Testis (tissue), 3 donors: Measurements from ENCODE around the gene MAGEA6. TPM values are rescaled to one million over a fixed set of nuclear protein-coding genes. Genes with fewer than 3 reads are reported as not detected.
"Not testable (repeated sequence)": the region's sequence is repeated elsewhere in the genome, so short reads cannot be mapped to it uniquely, and the experiment has no call there.

Experiments used
- DNase-seq: peaks from one replicate; pipeline ENCODE4 v3.0.0-alpha.2; 2019
- H3K27ac ChIP-seq, 2 donors: fragments of 200-600 bp; sonication (generic); one replicate each; pipeline ENCODE4 v1.5.1; 2019
- H3K27me3 ChIP-seq: fragments of 200-600 bp; sonication (generic); one replicate; pipeline ENCODE4 v1.5.1; 2019
- H3K36me3 ChIP-seq: fragments of 200-600 bp; sonication (generic); one replicate; pipeline ENCODE4 v1.5.1; 2017; ENCODE audit warnings: low read depth; ENCODE audit errors: missing control alignments
- H3K4me1 ChIP-seq: fragments of 200-600 bp; sonication (generic); one replicate; pipeline ENCODE4 v1.5.1; 2019
- H3K4me3 ChIP-seq, 2 donors: fragments of 200-600 bp; sonication (generic); one replicate each; pipeline ENCODE4 v1.5.1; 2017 to 2019
- H3K9me3 ChIP-seq: fragments of 200-600 bp; sonication (generic); one replicate; pipeline ENCODE4 v1.5.1; 2017
- POLR2A ChIP-seq: fragments of 450-650 bp; IDR thresholded peaks from one replicate; pipeline ENCODE4 v1.6.1; 2017; ENCODE audit warnings: antibody characterized with exemption, mild to moderate bottlenecking, moderate library complexity
- WGBS, 2 donors: methylation state at CpG; one replicate each; pipeline ENCODE4 v1.1.5; 2018; 5-methylcytosine and 5-hydroxymethylcytosine counted together
- intact Hi-C: fragments of 100-400 bp; cut with DNase I; formaldehyde crosslinking; loops from one replicate; pipeline ENCODE4 v1.15.1; 2023; ENCODE audit warnings: low total_unique reads
- polyA plus RNA-seq: library from polyadenylated mRNA; stranded (reverse); fragments of 350-450 nt; fragmentation: Illumina TruSeq; extraction: RNeasy Lipid Tissue Mini Kit (QIAGEN cat#74804); gene quantifications from one replicate; pipeline ENCODE4 v1.2.3, GENCODE V29; 2014; ENCODE audit warnings: low read depth, low replicate concordance; ENCODE audit not compliant: insufficient read depth
- total RNA-seq, 2 donors: library from RNA; depleted of rRNA; stranded (reverse); fragments of >200 nt; gene quantifications; one replicate each; pipeline ENCODE4 v1.2.3, GENCODE V29; 2016
- TF ChIP-seq, protein P1 (sequence below), 3 experiments: fragments of 450-650 bp in 2 of 3; fragments of 200-600 bp in 1 of 3; sonication (generic) in 1 of 3; IDR thresholded peaks; one replicate each; pipeline ENCODE4 v1.5.1; 2016 to 2019; ENCODE audit warnings: antibody characterized with exemption in 3 of 3, mild to moderate bottlenecking in 2 of 3, moderate library complexity in 1 of 3

Gene MAGEA6
- total and polyA plus RNA-seq, 3 donors from 2014 or later: 11.0 to 13.4 (median 11.3) TPM

DNA sequence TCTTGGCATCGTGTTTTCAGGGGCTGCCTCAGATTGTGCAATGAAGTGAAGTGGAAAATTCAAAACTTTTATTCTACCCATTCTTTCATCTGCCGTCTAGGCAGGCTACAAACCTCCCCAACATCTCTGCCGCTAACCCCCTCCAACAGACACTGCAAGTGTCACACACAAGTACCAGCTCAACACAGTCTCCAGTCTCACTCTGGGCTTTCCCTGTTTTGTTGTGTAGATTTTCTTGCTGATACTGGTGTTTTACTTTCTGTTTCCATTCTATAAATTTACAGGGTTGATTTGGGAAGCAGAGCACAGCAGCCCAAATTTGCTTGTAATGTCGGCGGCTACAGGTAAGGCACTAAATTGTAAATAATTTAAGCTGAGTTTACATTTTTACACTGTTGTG, 14.6 kb downstream of the MAGEA6 start:
- no CpG with 5 or more reads among the region's 5 CpGs for WGBS, 2 donors
- intact Hi-C loops: not testable (repeated sequence)

DNA sequence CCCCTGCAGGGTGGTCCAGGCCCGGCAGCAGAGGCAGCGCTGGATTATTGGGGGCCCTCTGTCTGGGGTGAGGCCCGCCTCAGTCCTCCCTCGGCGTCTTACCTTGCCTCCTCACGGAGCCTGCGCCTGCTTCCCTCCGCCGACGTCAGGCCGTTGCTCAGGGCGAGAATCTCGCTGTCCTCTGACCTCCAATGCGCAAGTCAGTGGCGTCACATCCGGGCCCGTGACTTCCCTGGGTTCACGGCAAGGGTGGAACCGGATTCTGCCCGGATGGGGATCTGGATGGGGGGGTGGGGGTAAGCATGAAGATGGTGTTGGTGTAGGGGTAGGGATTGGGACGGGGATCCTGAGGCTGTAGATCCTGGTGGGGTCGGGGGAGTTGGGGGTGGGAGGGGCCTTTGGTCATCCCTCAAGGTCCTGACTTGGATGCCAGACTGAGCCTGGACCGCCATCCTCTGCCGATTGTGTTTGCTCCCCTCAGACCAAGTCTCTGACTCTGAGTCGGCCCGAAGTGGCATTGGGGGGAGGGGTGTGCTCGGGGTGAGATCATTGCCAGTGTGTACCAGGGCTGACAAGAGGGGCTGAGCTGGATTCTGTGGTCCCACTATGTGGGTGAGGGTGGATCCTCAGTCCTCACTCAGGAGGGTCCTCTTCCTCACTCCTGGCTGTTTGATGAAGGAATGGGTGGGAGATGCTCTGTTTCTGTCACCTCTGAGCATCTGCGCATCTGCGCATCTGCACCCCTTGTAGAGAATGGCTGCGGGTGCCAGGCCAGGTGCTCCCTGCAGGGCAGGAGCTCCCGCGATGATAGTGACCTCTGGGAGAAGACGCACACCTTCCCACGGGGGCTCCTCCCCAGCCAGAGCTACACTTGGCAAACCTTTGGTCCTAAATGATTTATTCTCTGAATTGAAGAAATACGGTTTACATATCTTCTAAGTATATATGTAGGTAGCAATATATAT, 15.5 kb downstream of the MAGEA6 start, which contains the start of gene MAGEA2:
MAGEA2 (minus strand) TSS at position 157 of the 965 bp plus-strand sequence. CDS start 2,479 bp downstream, outside the sequence.
- DNase-seq, H3K27me3 ChIP-seq, H3K27ac ChIP-seq, H3K9me3 ChIP-seq, intact Hi-C loops, H3K4me3 ChIP-seq, H3K4me1 ChIP-seq, H3K36me3 ChIP-seq: not testable (repeated sequence)
- no CpG with 5 or more reads among the region's 35 CpGs for WGBS, 2 donors

More for the DNA sequence above, 14.6 kb downstream of the MAGEA6 start:
- H3K9me3 ChIP-seq, DNase-seq, H3K4me3 ChIP-seq, H3K27ac ChIP-seq, H3K27me3 ChIP-seq, H3K4me1 ChIP-seq, H3K36me3 ChIP-seq: not testable (repeated sequence)

DNA sequence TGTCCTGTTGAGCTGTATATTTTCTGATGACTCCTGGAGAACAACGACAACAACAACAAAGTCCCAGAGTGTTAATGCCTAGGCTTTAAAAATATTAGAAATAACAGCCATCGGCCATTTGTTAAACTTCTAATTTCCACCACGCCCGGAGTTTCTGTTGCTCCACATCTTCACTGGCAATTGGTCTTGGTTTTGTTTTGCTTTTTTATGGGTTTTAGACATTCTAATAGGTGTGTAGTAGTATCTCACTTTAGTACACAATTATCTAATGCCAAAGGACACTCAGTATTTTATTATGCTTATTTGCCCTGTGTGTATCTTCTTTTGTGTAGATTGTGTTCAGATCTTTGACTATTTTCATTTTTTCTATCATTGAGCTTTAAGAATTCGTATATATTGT, 30.9 kb downstream of the MAGEA6 start:
- DNase-seq: no peak
- 88 to 95% methylated on average over 5 of the region's 5 CpGs for WGBS, 2 donors
- intact Hi-C loops: no loop called here
- Histone ChIP-seq H3K4me1 (no peaks in the 10 kb centered on the region), H3K27me3 (no peaks in the 10 kb centered on the region), H3K36me3 (no peaks in the 10 kb centered on the region), H3K27ac (no peak overlapping the region), H3K4me3 (no peak overlapping the region), H3K9me3 (no peaks in the 10 kb centered on the region)
- no peak for TF ChIP-seq POLR2A
- TF ChIP-seq, protein P1, sequence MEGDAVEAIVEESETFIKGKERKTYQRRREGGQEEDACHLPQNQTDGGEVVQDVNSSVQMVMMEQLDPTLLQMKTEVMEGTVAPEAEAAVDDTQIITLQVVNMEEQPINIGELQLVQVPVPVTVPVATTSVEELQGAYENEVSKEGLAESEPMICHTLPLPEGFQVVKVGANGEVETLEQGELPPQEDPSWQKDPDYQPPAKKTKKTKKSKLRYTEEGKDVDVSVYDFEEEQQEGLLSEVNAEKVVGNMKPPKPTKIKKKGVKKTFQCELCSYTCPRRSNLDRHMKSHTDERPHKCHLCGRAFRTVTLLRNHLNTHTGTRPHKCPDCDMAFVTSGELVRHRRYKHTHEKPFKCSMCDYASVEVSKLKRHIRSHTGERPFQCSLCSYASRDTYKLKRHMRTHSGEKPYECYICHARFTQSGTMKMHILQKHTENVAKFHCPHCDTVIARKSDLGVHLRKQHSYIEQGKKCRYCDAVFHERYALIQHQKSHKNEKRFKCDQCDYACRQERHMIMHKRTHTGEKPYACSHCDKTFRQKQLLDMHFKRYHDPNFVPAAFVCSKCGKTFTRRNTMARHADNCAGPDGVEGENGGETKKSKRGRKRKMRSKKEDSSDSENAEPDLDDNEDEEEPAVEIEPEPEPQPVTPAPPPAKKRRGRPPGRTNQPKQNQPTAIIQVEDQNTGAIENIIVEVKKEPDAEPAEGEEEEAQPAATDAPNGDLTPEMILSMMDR (IDR thresholded peaks at IDR 0.05): no peak

DNA sequence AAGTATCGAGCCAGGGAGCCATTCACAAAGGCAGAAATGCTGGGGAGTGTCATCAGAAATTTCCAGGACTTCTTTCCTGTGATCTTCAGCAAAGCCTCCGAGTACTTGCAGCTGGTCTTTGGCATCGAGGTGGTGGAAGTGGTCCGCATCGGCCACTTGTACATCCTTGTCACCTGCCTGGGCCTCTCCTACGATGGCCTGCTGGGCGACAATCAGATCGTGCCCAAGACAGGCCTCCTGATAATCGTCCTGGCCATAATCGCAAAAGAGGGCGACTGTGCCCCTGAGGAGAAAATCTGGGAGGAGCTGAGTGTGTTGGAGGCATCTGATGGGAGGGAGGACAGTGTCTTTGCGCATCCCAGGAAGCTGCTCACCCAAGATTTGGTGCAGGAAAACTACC, 33.0 kb downstream of the MAGEA6 start:
- intact Hi-C loops: not testable (repeated sequence)

DNA sequence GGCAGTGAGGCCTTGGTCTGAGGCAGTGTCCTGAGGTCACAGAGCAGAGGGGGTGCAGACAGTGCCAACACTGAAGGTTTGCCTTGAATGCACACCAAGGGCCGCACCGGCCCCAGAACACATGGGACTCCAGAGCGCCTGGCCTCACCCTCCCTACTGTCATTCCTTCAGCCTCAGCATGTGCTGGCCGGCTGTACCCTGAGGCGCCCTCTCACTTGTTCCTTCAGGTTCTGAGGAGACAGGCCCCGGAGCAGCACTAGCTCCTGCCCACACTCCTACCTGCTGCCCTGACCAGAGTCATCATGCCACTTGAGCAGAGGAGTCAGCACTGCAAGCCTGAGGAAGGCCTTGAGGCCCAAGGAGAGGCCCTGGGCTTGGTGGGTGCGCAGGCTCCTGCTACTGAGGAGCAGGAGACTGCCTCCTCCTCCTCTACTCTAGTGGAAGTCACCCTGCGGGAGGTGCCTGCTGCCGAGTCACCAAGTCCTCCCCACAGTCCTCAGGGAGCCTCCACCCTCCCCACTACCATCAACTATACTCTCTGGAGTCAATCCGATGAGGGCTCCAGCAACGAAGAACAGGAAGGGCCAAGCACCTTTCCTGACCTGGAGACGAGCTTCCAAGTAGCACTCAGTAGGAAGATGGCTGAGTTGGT, 33.5 kb downstream of the MAGEA6 start:
- H3K27me3 ChIP-seq: no peaks in the 10 kb centered on the region
- no peaks in the 10 kb centered on the region for H3K36me3 ChIP-seq
- no peaks in the 10 kb centered on the region for H3K9me3 ChIP-seq
- H3K4me1 ChIP-seq: no peaks in the 10 kb centered on the region
- no peak for TF ChIP-seq POLR2A
- TF ChIP-seq, protein P1 (IDR thresholded peaks at IDR 0.05): no peak
- 100% methylated on average over 7 of the region's 12 CpGs; no CpG with 5 or more reads in 1 of the 2 donors for WGBS, 2 donors
- no peak overlapping the region for H3K27ac ChIP-seq
- DNase-seq: no peak
- intact Hi-C loops: no loop called here
- H3K4me3 ChIP-seq: no peak overlapping the region

More for the DNA sequence above, 33.0 kb downstream of the MAGEA6 start:
- not testable (repeated sequence) for H3K4me1 ChIP-seq, H3K9me3 ChIP-seq, H3K27me3 ChIP-seq, H3K4me3 ChIP-seq, DNase-seq, H3K36me3 ChIP-seq, H3K27ac ChIP-seq
- WGBS, 2 donors: 89% methylated on average over 12 of the region's 12 CpGs; no CpG with 5 or more reads in 1 of the 2 donors

DNA sequence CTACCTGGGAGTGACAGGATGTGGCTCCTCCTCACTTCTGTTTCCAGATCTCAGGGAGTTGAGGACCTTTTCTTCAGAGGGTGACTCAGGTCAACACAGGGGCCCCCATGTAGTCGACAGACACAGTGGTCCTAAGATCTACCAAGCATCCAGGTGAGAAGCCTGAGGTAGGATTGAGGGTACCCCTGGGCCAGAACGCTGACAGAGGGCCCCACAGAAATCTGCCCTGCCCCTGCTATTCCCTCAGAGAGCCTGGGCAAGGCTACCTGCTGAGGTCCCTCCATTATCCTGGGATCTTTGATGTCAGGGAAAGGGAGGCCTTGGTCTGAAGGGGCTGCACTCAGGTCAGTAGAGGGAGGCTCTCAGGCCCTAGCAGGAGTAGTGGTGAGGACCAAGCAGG, 34.4 kb downstream of the MAGEA6 start:
- Histone ChIP-seq H3K36me3 (no peaks in the 10 kb centered on the region), H3K4me3 (no peak overlapping the region), H3K9me3 (no peaks in the 10 kb centered on the region), H3K27ac (no peak overlapping the region), H3K4me1 (no peaks in the 10 kb centered on the region), H3K27me3 (no peaks in the 10 kb centered on the region)
- intact Hi-C loops: no loop called here
- no peak for DNase-seq
- 94% methylated on average over 2 of the region's 2 CpGs; no CpG with 5 or more reads in 1 of the 2 donors for WGBS, 2 donors
- TF ChIP-seq POLR2A: no peak
- TF ChIP-seq, protein P1 (IDR thresholded peaks at IDR 0.05): no peak

DNA sequence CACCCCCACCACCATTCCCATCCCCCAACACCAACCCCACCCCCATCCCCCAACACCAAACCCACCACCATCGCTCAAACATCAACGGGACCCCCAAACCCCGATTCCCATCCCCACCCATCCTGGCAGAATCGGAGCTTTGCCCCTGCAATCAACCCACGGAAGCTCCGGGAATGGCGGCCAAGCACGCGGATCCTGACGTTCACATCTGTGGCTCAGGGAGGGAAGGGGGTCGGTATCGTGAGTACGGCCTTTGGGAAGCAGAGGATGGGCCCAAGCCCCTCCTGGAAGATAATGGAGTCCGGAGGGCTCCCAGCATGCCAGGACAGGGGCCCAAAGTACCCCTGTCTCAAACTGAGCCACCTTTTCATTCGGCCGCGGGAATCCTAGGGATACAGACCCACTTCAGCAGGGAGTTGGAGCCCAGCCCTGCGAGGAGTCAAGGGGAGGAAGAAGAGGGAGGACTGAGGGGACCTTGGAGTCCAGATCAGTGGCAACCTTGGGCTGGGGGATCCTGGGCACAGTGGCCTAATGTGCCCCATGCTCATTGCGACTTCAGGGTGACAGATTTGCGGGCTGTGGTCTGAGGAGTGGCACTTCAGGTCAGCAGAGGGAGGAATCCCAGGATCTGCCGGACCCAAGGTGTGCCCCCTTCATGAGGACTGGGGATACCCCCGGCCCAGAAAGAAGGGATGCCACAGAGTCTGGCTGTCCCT, 35.2 kb downstream of the MAGEA6 start:
- H3K36me3 ChIP-seq, intact Hi-C loops, H3K4me1 ChIP-seq, H3K27me3 ChIP-seq, H3K27ac ChIP-seq, H3K9me3 ChIP-seq, DNase-seq, H3K4me3 ChIP-seq: not testable (repeated sequence)
- WGBS, 2 donors: 69 to 87% methylated on average over 9 of the region's 22 CpGs
